GM23338 (cell line): ENCODE results near the gene FAM90A26. TPM values are rescaled to one million over a fixed set of nuclear protein-coding genes. Genes with fewer than 3 reads are reported as not detected.
"Not testable (repeated sequence)": the region's sequence is repeated elsewhere in the genome, so short reads cannot be mapped to it uniquely, and the experiment has no call there.

Experiments
- ATAC-seq: fragments of 200-7000 bp; cut with Tn5 transposase; 3 replicates; pipeline ENCODE4 v1.9.1; 2020
- DNase-seq: peaks from one replicate; pipeline ENCODE4 v3.0.0-alpha.2; 2015; ENCODE audit warnings: low spot score
- H2AFZ ChIP-seq: fragments of 200-600 bp; sonication (generic); 2 replicates; pipeline ENCODE4 v1.8.0; 2016; ENCODE audit warnings: antibody characterized with exemption, mild to moderate bottlenecking, moderate library complexity
- H3F3A ChIP-seq: fragments of 200-600 bp; sonication (generic); replicated peaks from 2 replicates; pipeline ENCODE4 v1.8.0; 2017; ENCODE audit warnings: antibody characterized with exemption, mixed run types, low read depth
- H3K27ac ChIP-seq: fragments of 200-600 bp; sonication (generic); 2 replicates; pipeline ENCODE4 v1.6.1; 2016; ENCODE audit warnings: low read depth
- H3K27me3 ChIP-seq: fragments of 200-600 bp; sonication (generic); 2 replicates; pipeline ENCODE4 v1.8.0; 2016; ENCODE audit warnings: mild to moderate bottlenecking, mixed run types, moderate library complexity; ENCODE audit not compliant: insufficient read depth
- H3K36me3 ChIP-seq: fragments of 200-600 bp; sonication (generic); 2 replicates; pipeline ENCODE4 v1.8.0; 2016; ENCODE audit warnings: mild to moderate bottlenecking; ENCODE audit not compliant: insufficient read depth
- H3K4me1 ChIP-seq: fragments of 200-600 bp; sonication (generic); 2 replicates; pipeline ENCODE4 v1.8.0; 2016; ENCODE audit warnings: mild to moderate bottlenecking, moderate library complexity; ENCODE audit not compliant: insufficient read depth
- H3K4me2 ChIP-seq: fragments of 200-600 bp; sonication (generic); 2 replicates; pipeline ENCODE4 v1.7.1; 2017; ENCODE audit warnings: mixed run types
- H3K4me3 ChIP-seq: fragments of 200-600 bp; sonication (generic); 2 replicates; pipeline ENCODE4 v1.6.1; 2016; ENCODE audit warnings: mixed run types
- H3K79me2 ChIP-seq: fragments of 200-600 bp; sonication (generic); replicated peaks from 2 replicates; pipeline ENCODE4 v1.8.0; 2017; ENCODE audit warnings: mild to moderate bottlenecking; ENCODE audit not compliant: insufficient read depth
- H3K9me2 ChIP-seq: fragments of 200-600 bp; sonication (generic); 2 replicates; pipeline ENCODE4 v1.8.0; 2017; ENCODE audit not compliant: insufficient read depth
- H4K20me1 ChIP-seq: fragments of 200-600 bp; sonication (generic); replicated peaks from 2 replicates; pipeline ENCODE4 v1.8.0; 2017; ENCODE audit warnings: mild to moderate bottlenecking; ENCODE audit not compliant: insufficient read depth
- H3K27ac Mint-ChIP-seq: 2 replicates; pipeline ENCODE4 v1.8.0; 2020; ENCODE audit warnings: inconsistent platforms, mild to moderate bottlenecking, moderate library complexity, mixed read lengths
- H3K27me3 Mint-ChIP-seq: 3 replicates; pipeline ENCODE4 v1.8.0; 2022; ENCODE audit warnings: low read depth, mild to moderate bottlenecking, moderate library complexity, mixed read lengths, inconsistent platforms; ENCODE audit not compliant: insufficient read depth, poor library complexity
- H3K36me3 Mint-ChIP-seq: 3 replicates; pipeline ENCODE4 v1.8.0; 2021; ENCODE audit warnings: low read depth, mild to moderate bottlenecking, inconsistent platforms, moderate library complexity, mixed read lengths
- H3K4me1 Mint-ChIP-seq: 3 replicates; pipeline ENCODE4 v1.8.0; 2020; ENCODE audit warnings: mild to moderate bottlenecking, inconsistent platforms, mixed read lengths
- H3K4me3 Mint-ChIP-seq: 3 replicates; pipeline ENCODE4 v1.8.0; 2021; ENCODE audit warnings: moderate library complexity, mild to moderate bottlenecking, inconsistent platforms, mixed read lengths
- H3K9me3 Mint-ChIP-seq: 3 replicates; pipeline ENCODE4 v1.8.0; 2020; ENCODE audit warnings: moderate library complexity, mild to moderate bottlenecking, inconsistent platforms, mixed read lengths
- long read RNA-seq: library from polyadenylated mRNA; unstranded; transcript quantifications from one replicate; pipeline ENCODE4 v2.0.0, GENCODE V29; 2020; ENCODE audit not compliant: unreplicated experiment
- polyA plus RNA-seq: library from polyadenylated mRNA; unstranded; fragments of >200 nt; fragmentation: Nextera tagmentation; extraction: Ambion mirVana; gene quantifications from 2 replicates; pipeline ENCODE4 v1.2.1, GENCODE V29; 2016
- total RNA-seq: library from RNA; depleted of rRNA; stranded (reverse); fragments of >200 nt; shearing (Covaris generic); gene quantifications from 2 replicates; pipeline ENCODE4 v1.2.3, GENCODE V29; 2014; rRNA removed
- TF ChIP-seq, protein P1 (sequence below), 2 experiments: fragments of 200-600 bp in 1 of 2; sonication (generic) in 1 of 2; conservative IDR thresholded peaks; 2 replicates each; pipeline versions ENCODE4 v1.5.1 to v1.6.1; 2016 to 2017; ENCODE audit warnings: antibody characterized with exemption in 2 of 2, low read depth in 2 of 2, mild to moderate bottlenecking in 2 of 2, moderate library complexity in 1 of 2

FAM90A26 gene, protein sequence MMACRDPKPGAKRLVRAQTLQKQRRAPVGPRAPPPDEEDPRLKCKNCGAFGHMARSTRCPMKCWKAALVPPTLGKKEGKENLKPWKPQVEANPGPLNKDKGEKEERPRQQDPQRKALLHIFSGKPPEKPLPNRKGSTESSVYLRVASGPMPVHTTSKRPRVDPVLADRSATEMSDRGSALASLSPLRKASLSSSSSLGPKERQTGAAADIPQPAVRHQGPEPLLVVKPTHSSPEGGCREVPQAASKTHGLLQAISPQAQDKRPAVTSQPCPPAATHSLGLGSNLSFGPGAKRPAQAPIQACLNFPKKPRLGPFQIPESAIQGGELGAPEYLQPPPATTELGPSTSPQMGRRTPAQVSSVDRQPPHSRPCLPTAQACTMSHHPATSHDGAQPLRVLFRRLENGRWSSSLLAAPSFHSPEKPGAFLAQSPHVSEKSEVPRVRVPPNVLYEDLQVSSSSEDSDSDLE
- total RNA-seq, result not detected in 2 replicates
- 0.10 and 0.12 TPM in 2 replicates for polyA plus RNA-seq
- long read RNA-seq, result 0 reads

DNA sequence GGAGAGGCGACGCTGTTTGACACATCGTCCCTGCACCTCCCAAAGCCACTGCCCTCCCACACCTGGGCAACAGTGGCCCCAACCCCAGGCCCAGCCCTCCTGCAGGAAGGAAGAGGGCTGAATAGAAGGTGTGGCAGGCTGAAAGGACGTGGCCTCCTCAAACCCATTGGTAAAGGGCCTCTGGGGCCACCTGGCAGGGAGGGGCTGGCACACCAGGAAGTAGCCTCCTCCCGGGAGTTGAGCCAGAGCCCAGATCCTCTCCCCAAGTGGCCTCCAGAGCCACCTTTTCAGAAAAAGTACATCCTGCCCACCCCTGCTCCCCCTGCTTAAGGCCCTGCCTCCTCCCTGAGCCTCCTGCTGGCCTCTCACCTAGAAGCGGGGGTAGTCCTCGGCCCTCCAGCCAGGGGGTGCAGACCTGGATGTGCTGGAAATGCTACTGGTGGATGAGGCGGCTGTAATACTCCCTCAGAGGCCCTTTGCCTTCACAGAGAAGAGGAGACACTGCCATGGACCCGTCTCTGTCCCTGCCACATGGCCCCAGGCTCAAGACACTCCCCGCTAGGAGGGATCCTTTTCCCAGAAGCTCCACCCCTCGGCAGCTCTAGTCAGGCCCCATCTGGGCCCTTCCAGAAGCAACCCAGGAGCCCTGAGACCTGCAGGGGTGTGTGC lies at the start of gene FAM90A26:
FAM90A26 (plus strand) TSS at position 619 of the 669 bp plus-strand sequence. CDS start 2,764 bp downstream, outside the sequence.
- H2AFZ ChIP-seq, H3K27me3 Mint-ChIP-seq, H3K27ac Mint-ChIP-seq, ATAC-seq, H3K79me2 ChIP-seq, H3K9me2 ChIP-seq, H3K4me2 ChIP-seq, H3K27me3 ChIP-seq, DNase-seq, H3K4me1 Mint-ChIP-seq, H4K20me1 ChIP-seq, H3K36me3 ChIP-seq, H3K4me1 ChIP-seq, H3K4me3 Mint-ChIP-seq, H3K9me3 Mint-ChIP-seq, H3K27ac ChIP-seq, H3K36me3 Mint-ChIP-seq, H3F3A ChIP-seq, H3K4me3 ChIP-seq: not testable (repeated sequence)

DNA sequence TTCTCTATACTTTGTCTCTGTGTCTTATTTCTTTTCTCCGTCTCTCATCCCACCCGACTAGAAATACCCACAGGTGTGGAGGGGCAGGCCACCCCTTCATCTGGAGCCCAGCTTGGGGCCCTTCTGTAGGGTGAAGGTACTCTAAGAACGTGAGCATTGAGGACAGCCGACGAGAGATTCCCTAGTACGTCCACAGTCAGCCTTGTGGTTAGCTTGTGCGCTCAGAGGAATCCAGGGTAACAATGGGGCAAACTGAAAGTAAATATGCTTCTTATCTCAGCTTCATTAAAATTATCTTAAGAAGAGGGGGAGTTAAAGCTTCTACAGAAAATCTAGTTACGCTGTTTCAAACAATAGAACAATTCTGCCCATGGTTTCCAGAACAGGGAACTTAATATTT lies 47.5 kb upstream of the FAM90A26 start:
- H3K9me3 Mint-ChIP-seq, H3K27ac Mint-ChIP-seq: not testable (repeated sequence)
- peaks cover 20% of the 10 kb centered on the region; the same call in 2 of the 3 replicates for H3K4me1 Mint-ChIP-seq

DNA sequence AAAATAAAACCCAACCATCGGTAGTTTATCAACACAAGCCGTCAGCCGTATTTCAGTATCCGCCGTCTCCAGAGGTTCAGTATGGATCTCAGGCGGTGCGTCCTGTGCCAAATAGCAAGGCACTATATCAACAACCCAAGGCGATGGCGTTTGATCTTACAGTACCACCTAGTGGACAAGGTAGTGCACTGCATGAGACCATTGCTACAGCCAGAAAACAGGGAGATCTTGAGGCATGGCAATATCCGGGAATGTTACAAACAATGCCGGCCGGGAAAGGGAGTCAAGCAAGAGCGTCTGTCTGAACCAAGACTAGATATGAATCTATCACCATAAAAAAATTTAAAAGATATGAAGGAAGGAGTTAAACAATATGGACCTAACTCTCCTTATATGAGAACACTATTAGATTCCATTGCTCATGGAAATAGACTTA lies 46.6 kb upstream of the FAM90A26 start:
- H3K4me1 Mint-ChIP-seq, result peaks cover 20% of the 10 kb centered on the region; the same call in 2 of the 3 replicates
- not testable (repeated sequence) for H3K27me3 Mint-ChIP-seq, H3K27me3 ChIP-seq, H3K27ac Mint-ChIP-seq, H3K4me3 Mint-ChIP-seq, H2AFZ ChIP-seq, H4K20me1 ChIP-seq, H3K79me2 ChIP-seq, H3K36me3 ChIP-seq, H3K36me3 Mint-ChIP-seq, H3K9me3 Mint-ChIP-seq, H3K4me1 ChIP-seq, H3K27ac ChIP-seq, H3K4me2 ChIP-seq, H3K4me3 ChIP-seq, H3K9me2 ChIP-seq, ATAC-seq, H3F3A ChIP-seq
- TF ChIP-seq, protein P1, sequence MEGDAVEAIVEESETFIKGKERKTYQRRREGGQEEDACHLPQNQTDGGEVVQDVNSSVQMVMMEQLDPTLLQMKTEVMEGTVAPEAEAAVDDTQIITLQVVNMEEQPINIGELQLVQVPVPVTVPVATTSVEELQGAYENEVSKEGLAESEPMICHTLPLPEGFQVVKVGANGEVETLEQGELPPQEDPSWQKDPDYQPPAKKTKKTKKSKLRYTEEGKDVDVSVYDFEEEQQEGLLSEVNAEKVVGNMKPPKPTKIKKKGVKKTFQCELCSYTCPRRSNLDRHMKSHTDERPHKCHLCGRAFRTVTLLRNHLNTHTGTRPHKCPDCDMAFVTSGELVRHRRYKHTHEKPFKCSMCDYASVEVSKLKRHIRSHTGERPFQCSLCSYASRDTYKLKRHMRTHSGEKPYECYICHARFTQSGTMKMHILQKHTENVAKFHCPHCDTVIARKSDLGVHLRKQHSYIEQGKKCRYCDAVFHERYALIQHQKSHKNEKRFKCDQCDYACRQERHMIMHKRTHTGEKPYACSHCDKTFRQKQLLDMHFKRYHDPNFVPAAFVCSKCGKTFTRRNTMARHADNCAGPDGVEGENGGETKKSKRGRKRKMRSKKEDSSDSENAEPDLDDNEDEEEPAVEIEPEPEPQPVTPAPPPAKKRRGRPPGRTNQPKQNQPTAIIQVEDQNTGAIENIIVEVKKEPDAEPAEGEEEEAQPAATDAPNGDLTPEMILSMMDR (conservative IDR thresholded peaks at IDR 0.05; ENCODE audit: low read depth in 2 of 2), result peak; percentile 57 to 74
- peak; percentile 68 for DNase-seq

More for the DNA sequence above, 47.5 kb upstream of the FAM90A26 start:
- not testable (repeated sequence) for H3F3A ChIP-seq, H3K36me3 Mint-ChIP-seq, DNase-seq, H3K4me3 Mint-ChIP-seq, H3K27me3 ChIP-seq, ATAC-seq, H3K79me2 ChIP-seq, H4K20me1 ChIP-seq, H3K4me3 ChIP-seq, H3K4me1 ChIP-seq, H3K36me3 ChIP-seq, H2AFZ ChIP-seq, H3K27me3 Mint-ChIP-seq, H3K27ac ChIP-seq, H3K9me2 ChIP-seq, H3K4me2 ChIP-seq
